ENCODE results near the gene CCL25.

The CCL25 gene

GRCh38 chr19:8039231-8039630, 13.3 kb upstream of the CCL25 start:
- H3K4me3 Mint-ChIP-seq = no peak overlapping the region
- no peak overlapping the region for H3K27ac Mint-ChIP-seq
- H3K4me1 Mint-ChIP-seq = peaks cover 22% of the 10 kb centered on the region
- no peaks in the 10 kb centered on the region for H3K9me3 Mint-ChIP-seq
- no peaks in the 10 kb centered on the region for H3K36me3 Mint-ChIP-seq (ENCODE audit: low read depth)
- H3K27me3 Mint-ChIP-seq (ENCODE audit: low read depth) = no peaks in the 10 kb centered on the region
- TF ChIP-seq, protein P1, sequence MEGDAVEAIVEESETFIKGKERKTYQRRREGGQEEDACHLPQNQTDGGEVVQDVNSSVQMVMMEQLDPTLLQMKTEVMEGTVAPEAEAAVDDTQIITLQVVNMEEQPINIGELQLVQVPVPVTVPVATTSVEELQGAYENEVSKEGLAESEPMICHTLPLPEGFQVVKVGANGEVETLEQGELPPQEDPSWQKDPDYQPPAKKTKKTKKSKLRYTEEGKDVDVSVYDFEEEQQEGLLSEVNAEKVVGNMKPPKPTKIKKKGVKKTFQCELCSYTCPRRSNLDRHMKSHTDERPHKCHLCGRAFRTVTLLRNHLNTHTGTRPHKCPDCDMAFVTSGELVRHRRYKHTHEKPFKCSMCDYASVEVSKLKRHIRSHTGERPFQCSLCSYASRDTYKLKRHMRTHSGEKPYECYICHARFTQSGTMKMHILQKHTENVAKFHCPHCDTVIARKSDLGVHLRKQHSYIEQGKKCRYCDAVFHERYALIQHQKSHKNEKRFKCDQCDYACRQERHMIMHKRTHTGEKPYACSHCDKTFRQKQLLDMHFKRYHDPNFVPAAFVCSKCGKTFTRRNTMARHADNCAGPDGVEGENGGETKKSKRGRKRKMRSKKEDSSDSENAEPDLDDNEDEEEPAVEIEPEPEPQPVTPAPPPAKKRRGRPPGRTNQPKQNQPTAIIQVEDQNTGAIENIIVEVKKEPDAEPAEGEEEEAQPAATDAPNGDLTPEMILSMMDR (IDR thresholded peaks at IDR 0.05; ENCODE audit: unreplicated experiment in 3 of 3) = no peak

- Mint-ChIP-seq H3K27ac (no peak overlapping the region), H3K27me3 (ENCODE audit: low read depth) (no peaks in the 10 kb centered on the region), H3K9me3 (no peaks in the 10 kb centered on the region), H3K4me1 (peaks cover 14% of the 10 kb centered on the region), H3K36me3 (ENCODE audit: low read depth) (no peaks in the 10 kb centered on the region), H3K4me3 (no peak overlapping the region)
- TF ChIP-seq, protein P1 (IDR thresholded peaks at IDR 0.05; ENCODE audit: unreplicated experiment in 3 of 3) = no peak
These were observed 11.0 kb upstream of the CCL25 start for GRCh38 chr19:8041531-8041931.

GRCh38 chr19:8042900-8043299, 9.7 kb upstream of the CCL25 start:
- H3K27me3 Mint-ChIP-seq (ENCODE audit: low read depth) = peaks cover 4% of the 10 kb centered on the region

GRCh38 chr19:8044018-8044417, 8.5 kb upstream of the CCL25 start:
- Mint-ChIP-seq H3K9me3 (no peaks in the 10 kb centered on the region), H3K36me3 (ENCODE audit: low read depth) (no peaks in the 10 kb centered on the region), H3K27ac (no peak overlapping the region), H3K4me3 (no peak overlapping the region), H3K27me3 (ENCODE audit: low read depth) (peaks cover 4% of the 10 kb centered on the region), H3K4me1 (peaks cover 4% of the 10 kb centered on the region)
- TF ChIP-seq, protein P1 (IDR thresholded peaks at IDR 0.05; ENCODE audit: unreplicated experiment in 3 of 3) = no peak

More at GRCh38 chr19:8042900-8043299, 9.7 kb upstream of the CCL25 start:
- peaks cover 4% of the 10 kb centered on the region for H3K4me1 Mint-ChIP-seq
- H3K36me3 Mint-ChIP-seq (ENCODE audit: low read depth) = no peaks in the 10 kb centered on the region
- H3K4me3 Mint-ChIP-seq = no peak overlapping the region
- H3K27ac Mint-ChIP-seq = no peak overlapping the region
- H3K9me3 Mint-ChIP-seq = no peaks in the 10 kb centered on the region
- TF ChIP-seq, protein P1 (IDR thresholded peaks at IDR 0.05; ENCODE audit: unreplicated experiment in 3 of 3) = no peak

DNA sequence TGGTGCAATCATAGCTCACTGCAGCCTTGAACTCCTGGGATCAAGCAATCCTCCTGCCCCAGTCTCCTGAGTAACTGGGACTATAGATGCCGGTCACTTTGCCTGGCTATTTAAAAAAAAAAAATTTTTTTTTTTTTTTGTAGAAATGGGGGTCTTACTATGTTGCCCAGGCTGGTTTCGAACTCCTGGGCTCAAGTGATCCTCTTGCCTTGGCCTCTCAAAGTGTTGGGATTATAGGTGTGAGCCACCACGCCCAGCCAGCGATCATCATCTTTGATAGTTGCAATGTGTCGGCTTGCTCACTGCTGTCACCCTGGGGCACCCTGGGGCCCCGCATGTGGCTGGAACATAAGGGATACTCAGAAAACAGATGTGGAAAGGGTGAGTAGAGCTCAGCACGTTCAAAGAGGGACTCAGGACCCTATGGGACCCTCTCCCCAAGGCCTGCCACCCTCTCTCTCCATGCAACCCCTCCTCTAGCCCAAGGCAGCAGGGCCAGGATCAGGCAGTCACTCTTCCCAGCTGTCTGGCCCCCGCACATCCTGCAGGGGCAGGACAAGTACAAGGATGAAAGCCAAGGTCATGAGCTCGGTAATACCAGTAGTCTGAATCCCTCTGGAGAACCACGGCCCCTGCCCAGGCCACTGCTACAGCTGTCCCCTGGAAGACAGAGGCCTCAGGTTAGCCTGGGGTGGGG, 6.5 kb upstream of the CCL25 start:
- TF ChIP-seq, protein P1 (IDR thresholded peaks at IDR 0.05; ENCODE audit: unreplicated experiment in 3 of 3) = no peak
- no peak overlapping the region for H3K4me3 Mint-ChIP-seq
- H3K9me3 Mint-ChIP-seq = no peaks in the 10 kb centered on the region
- peaks cover 4% of the 10 kb centered on the region for H3K4me1 Mint-ChIP-seq
- no peak overlapping the region for H3K27ac Mint-ChIP-seq
- H3K27me3 Mint-ChIP-seq (ENCODE audit: low read depth) = peaks cover 4% of the 10 kb centered on the region
- H3K36me3 Mint-ChIP-seq (ENCODE audit: low read depth) = no peaks in the 10 kb centered on the region

DNA sequence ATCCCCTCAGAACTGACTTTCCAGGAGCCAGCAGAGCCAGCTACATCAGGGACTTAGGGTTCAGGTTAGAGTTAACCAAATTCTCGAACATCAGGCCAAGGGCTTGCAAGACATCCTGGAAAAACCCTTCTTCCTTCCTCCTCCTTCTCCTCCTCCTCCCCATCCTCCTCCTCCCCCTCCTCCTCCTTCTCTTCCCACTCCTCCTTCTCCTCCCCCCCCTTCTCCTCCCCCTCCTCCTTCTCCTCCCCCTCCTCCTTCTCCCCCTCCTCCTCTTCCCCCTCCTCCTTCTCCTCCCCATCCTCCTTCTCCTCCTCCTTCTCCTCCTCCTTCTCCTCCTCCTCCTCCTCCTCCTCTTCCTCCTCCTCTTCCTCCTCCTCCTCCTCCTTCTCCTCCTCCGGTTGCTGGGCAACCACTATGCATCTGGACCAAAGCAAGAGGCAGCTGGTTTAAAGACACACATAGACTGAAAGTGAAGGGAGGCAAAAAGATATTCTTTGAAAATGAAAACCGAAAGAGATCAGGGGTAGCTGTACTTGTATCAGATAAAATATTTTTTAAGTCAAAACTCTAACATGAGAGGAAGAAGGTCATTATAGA, 5.9 kb upstream of the CCL25 start:
- Mint-ChIP-seq H3K4me1 (peaks cover 4% of the 10 kb centered on the region), H3K4me3 (no peak overlapping the region), H3K27ac (no peak overlapping the region), H3K9me3 (no peaks in the 10 kb centered on the region), H3K36me3 (ENCODE audit: low read depth) (no peaks in the 10 kb centered on the region), H3K27me3 (ENCODE audit: low read depth) (peaks cover 4% of the 10 kb centered on the region)
- TF ChIP-seq, protein P1 (IDR thresholded peaks at IDR 0.05; ENCODE audit: unreplicated experiment in 3 of 3) = no peak
